Kidney glomerular epithelial cell (primary cell): ENCODE data around the gene IFNL4.
"Not testable (repeated sequence)": the region's sequence is repeated elsewhere in the genome, so short reads cannot be mapped to it uniquely, and the experiment has no call there.

Source experiments
- DNase-seq: peaks from one replicate; lab custom pipeline; 2025; lab: John Stamatoyannopoulos, UW

The IFNL4 gene

DNA sequence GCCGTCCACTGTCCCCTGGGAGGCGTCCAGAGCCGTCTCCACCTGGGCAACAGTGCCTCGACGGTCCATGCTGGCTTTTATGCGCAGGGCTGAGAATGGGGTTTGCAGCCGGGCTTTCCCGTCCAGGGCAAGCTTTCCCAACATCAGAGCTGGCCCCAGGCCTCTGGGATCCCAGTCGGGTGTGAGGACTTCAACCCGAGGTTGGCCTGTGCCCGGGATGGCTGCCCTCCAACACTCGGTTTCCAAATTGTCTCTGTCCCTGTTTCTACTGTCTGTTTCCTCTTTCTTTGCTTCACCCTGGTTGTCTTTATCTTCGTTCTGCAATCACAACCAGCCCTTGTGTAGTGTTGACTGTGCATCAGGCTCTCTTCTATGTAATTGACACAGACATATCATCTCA, at the start of gene IFNL4:
Gene IFNL4 (minus strand): TSS at position 51 of the 400 bp plus-strand sequence.
- no peak for DNase-seq

DNA sequence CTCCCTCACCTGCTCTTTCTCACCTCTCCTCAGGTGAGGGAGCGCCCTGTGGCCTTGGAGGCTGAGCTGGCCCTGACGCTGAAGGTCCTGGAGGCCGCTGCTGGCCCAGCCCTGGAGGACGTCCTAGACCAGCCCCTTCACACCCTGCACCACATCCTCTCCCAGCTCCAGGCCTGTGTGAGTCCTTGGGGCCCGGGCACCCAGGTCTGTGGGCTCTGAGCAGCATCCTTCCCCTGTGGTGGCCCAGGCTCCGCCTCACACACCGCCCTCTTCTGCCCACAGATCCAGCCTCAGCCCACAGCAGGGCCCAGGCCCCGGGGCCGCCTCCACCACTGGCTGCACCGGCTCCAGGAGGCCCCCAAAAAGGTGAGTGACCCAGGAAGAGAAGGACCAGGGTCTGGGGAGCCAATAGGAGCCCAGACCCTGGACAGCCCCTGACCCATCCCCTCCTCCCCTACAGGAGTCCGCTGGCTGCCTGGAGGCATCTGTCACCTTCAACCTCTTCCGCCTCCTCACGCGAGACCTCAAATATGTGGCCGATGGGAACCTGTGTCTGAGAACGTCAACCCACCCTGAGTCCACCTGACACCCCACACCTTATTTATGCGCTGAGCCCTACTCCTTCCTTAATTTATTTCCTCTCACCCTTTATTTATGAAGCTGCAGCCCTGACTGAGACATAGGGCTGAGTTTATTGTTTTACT, 49.4 kb upstream of the IFNL4 start:
- no peak for DNase-seq

- DNase-seq, result no peak
These were observed 48.2 kb upstream of the IFNL4 start for GRCh38 chr19:39296906-39297305.

DNA sequence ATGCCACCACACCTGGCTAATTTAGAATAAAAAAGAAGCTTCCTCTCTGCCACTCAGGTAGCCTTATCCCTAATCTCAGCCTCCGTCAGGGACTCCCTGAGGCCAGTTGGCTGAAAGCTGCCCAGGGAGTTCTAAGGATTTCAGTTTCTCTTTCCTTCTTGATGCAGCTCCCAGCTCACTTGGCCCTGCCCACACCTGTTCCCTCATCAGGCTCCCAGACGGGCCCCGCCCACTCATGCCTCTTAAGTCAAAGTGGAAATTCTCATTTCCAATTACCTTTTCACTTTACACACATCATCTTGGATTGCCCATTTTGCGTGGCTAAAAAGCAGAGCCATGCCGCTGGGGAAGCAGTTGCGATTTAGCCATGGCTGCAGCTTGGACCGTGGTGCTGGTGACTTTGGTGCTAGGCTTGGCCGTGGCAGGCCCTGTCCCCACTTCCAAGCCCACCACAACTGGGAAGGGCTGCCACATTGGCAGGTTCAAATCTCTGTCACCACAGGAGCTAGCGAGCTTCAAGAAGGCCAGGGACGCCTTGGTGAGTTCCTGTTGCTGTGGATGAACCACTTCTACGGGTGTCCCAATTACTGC, 47.5 kb upstream of the IFNL4 start, which contains the start of gene IFNL1:
Gene IFNL1 (plus strand): TSS at position 353 of the 591 bp plus-strand sequence. CDS start 15 bp downstream, at position 368.
- DNase-seq, result no peak

DNA sequence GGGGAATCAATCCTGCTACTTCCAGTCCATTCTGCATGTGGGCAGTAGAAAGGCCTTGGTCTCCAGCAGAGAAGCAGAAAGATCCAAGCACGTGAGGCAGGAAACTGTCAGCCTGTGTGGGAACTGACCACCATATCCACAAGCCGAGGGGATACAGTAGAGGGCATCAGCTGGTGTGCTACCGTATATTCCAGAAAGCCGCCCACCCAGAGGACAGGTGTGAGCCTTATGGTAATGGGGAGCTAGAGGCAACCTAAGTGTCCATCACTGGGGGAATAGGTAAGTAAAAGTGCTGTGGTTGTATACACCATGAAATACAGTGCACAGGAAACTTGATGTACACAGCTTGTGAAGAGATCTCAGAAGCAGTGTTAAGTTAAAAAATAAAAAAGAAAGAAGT, 44.7 kb upstream of the IFNL4 start:
- no peak for DNase-seq

GRCh38 chr19:39284032-39284431, 35.4 kb upstream of the IFNL4 start:
- no peak for DNase-seq

GRCh38 chr19:39282021-39282420, 33.4 kb upstream of the IFNL4 start:
- DNase-seq, result no peak

DNA sequence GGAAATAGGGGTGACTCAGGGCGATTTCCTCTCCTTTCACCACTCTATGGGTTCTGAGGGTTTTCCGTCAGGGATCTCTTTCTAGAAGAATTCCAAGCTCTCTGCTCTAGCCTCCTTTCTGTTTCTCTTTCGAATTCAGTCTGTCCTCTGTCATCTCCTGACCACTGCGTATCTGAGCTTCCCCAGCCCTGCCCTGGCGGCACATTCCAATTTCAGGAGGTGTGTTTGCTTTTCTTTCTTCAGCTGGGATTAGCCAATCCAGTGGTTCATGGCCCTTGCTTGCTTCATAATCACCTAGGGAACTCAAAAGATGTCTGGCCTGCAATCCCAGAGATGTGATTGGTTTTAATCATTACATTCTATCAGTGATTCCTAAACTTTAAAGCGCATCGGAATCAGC, 28.9 kb upstream of the IFNL4 start:
- peak; percentile 4 for DNase-seq

GRCh38 chr19:39276740-39277139, 28.1 kb upstream of the IFNL4 start:
- no peak for DNase-seq

DNA sequence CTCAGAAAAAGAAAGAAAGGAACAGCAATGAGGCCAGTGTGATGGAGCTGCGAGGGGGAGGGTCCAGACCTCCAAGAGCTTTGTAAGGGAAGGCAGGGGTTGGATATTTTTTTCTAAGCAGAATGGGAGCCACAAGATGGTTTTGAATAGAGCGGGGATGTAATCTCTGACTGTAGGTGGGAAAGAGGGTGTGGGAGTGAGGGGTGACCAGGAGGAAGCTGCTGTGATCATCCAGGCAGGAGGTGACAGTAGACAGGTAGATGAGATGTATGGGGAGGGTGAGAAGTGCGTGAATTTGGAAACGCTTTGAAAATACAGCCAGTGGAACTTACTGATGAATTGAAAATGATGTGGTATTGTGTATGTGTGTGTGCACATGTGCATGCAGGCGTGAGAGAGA, 26.9 kb upstream of the IFNL4 start:
- DNase-seq, result no peak

DNA sequence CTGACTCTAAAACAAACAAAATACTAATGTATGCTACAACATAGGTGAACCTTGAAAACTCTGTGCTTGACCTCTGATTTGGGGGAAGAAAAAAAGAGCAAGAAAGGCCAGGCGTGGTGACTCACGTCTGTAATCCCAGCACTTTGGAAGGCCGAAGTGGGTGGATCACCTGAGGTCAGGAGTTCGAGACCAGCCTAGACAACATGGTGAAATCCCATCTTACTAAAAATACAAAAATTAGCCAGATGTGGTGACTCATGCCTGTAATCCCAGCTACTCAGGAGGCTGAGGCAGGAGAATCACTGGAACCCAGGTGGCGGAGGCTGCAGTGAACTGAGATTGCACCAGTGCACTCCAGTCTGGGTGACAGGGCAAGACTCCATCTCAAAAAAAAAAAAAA, 25.2 kb upstream of the IFNL4 start:
- DNase-seq, result not testable (repeated sequence)

GRCh38 chr19:39270036-39270871, 21.6 kb upstream of the IFNL4 start:
- DNase-seq, result no peak

DNA sequence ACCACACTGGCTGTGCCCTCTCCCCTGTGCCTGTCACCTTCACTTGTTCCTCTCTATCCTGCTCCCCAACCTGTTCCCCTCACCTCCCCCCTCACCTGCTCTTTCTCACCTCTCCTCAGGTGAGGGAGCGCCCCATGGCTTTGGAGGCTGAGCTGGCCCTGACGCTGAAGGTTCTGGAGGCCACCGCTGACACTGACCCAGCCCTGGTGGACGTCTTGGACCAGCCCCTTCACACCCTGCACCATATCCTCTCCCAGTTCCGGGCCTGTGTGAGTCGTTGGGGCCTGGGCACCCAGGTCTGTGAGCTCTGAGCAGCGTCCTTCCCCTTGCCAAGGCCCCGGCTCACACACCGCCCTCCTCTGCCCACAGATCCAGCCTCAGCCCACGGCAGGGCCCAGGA, 20.7 kb upstream of the IFNL4 start:
- not testable (repeated sequence) for DNase-seq

DNA sequence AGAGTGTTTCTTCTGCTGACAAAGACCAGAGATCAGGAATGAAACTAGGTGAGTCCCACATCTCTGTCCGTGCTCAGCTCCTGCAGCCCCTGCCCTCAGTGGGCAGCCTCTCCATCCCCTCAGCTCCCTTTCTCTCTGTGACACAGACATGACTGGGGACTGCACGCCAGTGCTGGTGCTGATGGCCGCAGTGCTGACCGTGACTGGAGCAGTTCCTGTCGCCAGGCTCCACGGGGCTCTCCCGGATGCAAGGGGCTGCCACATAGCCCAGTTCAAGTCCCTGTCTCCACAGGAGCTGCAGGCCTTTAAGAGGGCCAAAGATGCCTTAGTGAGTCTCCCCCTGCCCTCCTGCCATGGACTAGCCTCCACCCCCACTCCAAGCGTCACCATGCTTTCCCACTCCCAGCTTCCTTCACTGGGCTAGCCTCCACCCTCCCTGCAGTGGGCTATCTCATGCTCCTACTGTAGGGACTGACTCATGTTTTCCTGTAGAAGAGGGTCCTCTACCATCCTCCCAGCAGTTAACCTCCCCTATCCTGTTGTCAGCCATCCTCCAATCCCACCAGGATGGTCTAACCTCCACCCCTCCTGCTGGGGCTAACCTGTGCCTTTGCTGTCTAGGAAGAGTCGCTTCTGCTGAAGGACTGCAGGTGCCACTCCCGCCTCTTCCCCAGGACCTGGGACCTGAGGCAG, 20.0 kb upstream of the IFNL4 start:
- DNase-seq, result not testable (repeated sequence)

- not testable (repeated sequence) for DNase-seq
These were observed 19.4 kb upstream of the IFNL4 start, which contains the start of gene IFNL2 for GRCh38 chr19:39268085-39268484. IFNL2 (plus strand) TSS chr19:39268396; CDS start chr19:39268569, 173 bp downstream.

- DNase-seq, result no peak
These were observed 16.8 kb upstream of the IFNL4 start for GRCh38 chr19:39265321-39265916.

DNA sequence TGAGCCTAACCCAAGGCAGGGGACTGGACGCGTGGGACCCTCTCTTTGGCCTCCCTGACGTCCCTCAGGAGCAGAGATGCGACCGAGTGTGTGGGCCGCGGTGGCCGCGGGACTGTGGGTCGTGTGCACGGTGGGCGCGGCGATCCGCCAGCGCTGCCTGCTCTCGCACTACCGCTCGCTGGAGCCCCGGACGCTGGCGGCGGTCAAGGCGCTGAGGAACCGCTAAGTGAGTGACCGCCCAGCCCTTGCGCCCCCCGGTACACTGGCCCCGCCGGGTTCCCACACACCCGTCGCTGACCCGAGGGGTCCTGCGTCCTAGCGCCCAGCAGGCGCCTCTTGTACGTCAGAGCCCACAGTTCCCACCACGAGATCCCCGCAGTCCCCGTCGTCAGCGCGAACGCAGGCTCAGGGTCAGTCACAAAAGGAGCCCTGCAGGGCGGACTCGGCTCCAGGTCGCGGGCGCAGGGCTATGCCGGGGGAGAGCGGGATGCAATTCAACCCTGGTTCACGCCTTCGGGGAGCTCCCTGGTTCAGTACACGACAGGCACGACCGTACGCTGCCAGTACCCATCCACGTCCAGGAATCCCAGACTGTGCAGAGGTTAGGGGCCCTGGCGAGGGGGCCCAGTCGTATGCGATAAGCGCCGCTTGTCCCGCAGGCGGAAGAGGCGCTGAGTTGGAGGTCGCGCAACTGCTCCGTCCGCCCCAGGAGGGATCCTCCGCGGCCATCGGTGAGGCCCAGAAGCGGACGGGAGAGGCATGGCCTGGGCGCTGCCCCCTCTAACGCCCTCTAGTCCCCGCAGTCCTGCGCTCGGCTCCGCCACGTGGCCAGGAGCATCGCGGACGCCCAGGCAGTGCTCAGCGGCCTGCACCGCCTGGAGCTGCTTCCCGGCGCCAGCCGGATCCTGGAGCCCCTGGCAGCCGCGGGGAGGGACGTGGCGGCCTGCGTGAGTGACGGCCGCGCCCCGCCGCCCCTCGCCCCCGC, 15.9 kb upstream of the IFNL4 start:
- no peak for DNase-seq

DNA sequence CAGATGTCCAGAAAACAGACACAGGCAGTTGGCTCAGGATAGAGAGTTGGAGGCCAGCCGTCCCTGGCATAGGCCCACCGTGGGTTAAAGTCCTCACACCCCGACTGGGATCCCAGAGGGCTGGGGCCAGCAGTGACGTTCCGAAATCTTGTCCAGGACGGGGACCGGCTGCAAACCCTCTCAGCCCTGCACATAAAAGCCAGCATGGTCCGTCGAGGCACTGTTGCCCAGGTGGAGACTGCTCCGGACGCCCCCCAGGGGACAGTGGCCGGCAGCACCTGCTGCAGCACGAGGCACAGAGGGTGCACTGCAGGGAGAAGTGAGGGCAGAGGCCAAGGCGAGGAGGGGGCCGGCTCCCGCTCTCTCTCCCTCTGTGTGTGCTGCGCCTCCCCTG, 15.3 kb upstream of the IFNL4 start:
- no peak for DNase-seq

DNA sequence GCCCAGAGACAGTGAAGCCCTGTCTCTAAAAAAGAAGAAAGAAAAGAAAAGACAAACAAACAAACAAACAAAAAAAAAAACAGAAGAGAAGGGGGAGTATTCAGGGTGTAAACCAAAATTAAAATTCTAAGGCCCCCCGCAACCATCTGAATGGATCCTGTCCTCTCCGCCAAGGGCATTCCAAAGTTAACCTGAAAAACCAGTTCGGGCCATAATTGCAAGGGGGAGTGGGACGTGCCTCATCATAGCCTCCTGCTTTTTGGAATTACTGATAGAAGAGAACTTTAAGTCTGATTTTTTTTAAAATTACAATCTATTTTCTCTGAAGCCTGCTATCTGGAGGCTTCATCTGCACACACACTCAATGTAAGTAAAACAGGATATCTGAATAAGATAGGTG, 13.8 kb upstream of the IFNL4 start:
- no peak for DNase-seq

GRCh38 chr19:39261704-39262103, 13.0 kb upstream of the IFNL4 start:
- DNase-seq, result no peak

DNA sequence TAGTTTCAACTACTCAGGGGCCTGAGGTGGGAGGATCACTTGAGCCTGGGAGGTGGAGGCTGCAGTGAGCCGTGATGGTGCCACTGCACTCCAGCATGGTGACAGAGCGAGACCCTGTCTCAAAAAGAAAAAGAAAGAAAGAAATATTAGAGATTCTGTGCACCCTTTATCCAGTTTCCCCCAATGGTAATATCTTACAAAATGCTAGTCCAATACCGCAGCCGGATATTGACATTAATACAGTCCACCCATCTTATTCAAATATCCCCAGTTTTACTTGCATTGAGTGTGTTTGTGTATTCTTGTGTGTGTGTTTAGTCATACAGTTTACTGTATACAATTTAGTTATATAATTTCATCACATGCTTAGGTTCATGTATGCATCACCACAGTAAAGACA, 8.6 kb upstream of the IFNL4 start:
- no peak for DNase-seq
